ENCODE results near the gene CBX5. TPM values are rescaled to one million over a fixed set of nuclear protein-coding genes. Genes with fewer than 3 reads are reported as not detected.
A peak's percentile ranks its signal among the peaks of the same experiment; 100 is the strongest.

Gene CBX5
- total RNA-seq, 1 experiment from 2014 or later, result 85.5 TPM

GRCh38 chr12:54221402-54221984, 58.4 kb downstream of the CBX5 start:
- Histone ChIP-seq H3K27me3 (replicated peaks; ENCODE audit: control insufficient read depth, insufficient read depth, low read length) (no peaks in the 10 kb centered on the region), H3K36me3 (ENCODE audit: control insufficient read depth, insufficient read depth, low read length) (no peaks in the 10 kb centered on the region), H3K4me3 (ENCODE audit: low read depth, low read length) (no peak overlapping the region), H3K9me3 (no peaks in the 10 kb centered on the region), H3K4me1 (peaks cover 4% of the 10 kb centered on the region; the same call in 1 of the 2 replicates)
- intact Hi-C loops (cut with micrococcal nuclease; ENCODE audit: unreplicated experiment), result no loop called here
- DNase-seq, result no peak
- no peak overlapping the region for H3K4me3 Mint-ChIP-seq (ENCODE audit: unreplicated experiment)
- ChIA-PET POLR2A (no interaction called here), CTCF (no interaction called here)
- no peaks in the 10 kb centered on the region for H3K36me3 Mint-ChIP-seq (ENCODE audit: insufficient read depth, unreplicated experiment)
- no TSS peak for BruUV-seq (replicated peaks)
- no peak overlapping the region for H3K27ac Mint-ChIP-seq (ENCODE audit: unreplicated experiment)
- H3K27me3 Mint-ChIP-seq (ENCODE audit: insufficient read depth, unreplicated experiment), result no peaks in the 10 kb centered on the region
- no peaks in the 10 kb centered on the region for H3K4me1 Mint-ChIP-seq (ENCODE audit: low read depth, unreplicated experiment)
- TF ChIP-seq, protein P1, sequence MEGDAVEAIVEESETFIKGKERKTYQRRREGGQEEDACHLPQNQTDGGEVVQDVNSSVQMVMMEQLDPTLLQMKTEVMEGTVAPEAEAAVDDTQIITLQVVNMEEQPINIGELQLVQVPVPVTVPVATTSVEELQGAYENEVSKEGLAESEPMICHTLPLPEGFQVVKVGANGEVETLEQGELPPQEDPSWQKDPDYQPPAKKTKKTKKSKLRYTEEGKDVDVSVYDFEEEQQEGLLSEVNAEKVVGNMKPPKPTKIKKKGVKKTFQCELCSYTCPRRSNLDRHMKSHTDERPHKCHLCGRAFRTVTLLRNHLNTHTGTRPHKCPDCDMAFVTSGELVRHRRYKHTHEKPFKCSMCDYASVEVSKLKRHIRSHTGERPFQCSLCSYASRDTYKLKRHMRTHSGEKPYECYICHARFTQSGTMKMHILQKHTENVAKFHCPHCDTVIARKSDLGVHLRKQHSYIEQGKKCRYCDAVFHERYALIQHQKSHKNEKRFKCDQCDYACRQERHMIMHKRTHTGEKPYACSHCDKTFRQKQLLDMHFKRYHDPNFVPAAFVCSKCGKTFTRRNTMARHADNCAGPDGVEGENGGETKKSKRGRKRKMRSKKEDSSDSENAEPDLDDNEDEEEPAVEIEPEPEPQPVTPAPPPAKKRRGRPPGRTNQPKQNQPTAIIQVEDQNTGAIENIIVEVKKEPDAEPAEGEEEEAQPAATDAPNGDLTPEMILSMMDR (IDR thresholded peaks at IDR 0.05; ENCODE audit: insufficient read depth in 1 of 2, low read depth in 1 of 2, low read length in 1 of 2, severe bottlenecking in 1 of 2, unreplicated experiment in 1 of 2), result no peak
- no peaks in the 10 kb centered on the region for H3K9me3 Mint-ChIP-seq (ENCODE audit: unreplicated experiment)

DNA sequence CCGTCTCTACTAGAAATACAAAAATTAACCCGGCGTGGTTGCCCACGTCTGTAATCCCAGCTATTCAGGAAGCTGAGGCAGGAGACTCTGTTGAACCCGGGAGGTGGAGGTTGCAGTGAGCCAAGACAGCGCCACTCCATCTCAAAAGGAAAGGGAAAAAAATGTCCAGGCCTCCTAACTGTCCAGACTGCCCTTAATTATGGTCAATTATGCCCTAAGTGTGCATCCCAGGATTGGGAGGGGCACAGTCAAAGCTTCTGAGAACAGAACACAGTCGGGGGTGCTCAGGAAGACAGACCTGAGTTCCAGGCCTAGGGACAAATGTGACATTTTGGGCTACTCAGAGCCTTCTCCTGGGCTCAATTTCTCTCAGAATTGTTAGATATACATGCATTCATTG, 59.4 kb downstream of the CBX5 start:
- intact Hi-C loops (cut with micrococcal nuclease; ENCODE audit: unreplicated experiment), result loop anchor here (1.0 kb wide), 3 partner anchors 104 to 148 kb away; no protein-coding TSS in a partner anchor
- Mint-ChIP-seq H3K4me1 (ENCODE audit: low read depth, unreplicated experiment) (no peaks in the 10 kb centered on the region), H3K4me3 (ENCODE audit: unreplicated experiment) (no peak overlapping the region), H3K9me3 (ENCODE audit: unreplicated experiment) (no peaks in the 10 kb centered on the region), H3K27me3 (ENCODE audit: insufficient read depth, unreplicated experiment) (no peaks in the 10 kb centered on the region), H3K27ac (ENCODE audit: unreplicated experiment) (no peak overlapping the region), H3K36me3 (ENCODE audit: insufficient read depth, unreplicated experiment) (no peaks in the 10 kb centered on the region)
- TF ChIP-seq, protein P1 (IDR thresholded peaks at IDR 0.05; ENCODE audit: insufficient read depth in 1 of 2, low read depth in 1 of 2, low read length in 1 of 2, severe bottlenecking in 1 of 2, unreplicated experiment in 1 of 2), result no peak
- no peak for DNase-seq
- BruUV-seq (replicated peaks), result no TSS peak
- Histone ChIP-seq H3K27me3 (replicated peaks; ENCODE audit: control insufficient read depth, insufficient read depth, low read length) (no peaks in the 10 kb centered on the region), H3K4me3 (ENCODE audit: low read depth, low read length) (no peak overlapping the region), H3K36me3 (ENCODE audit: control insufficient read depth, insufficient read depth, low read length) (no peaks in the 10 kb centered on the region), H3K9me3 (no peaks in the 10 kb centered on the region), H3K4me1 (peaks cover 4% of the 10 kb centered on the region; the same call in 1 of the 2 replicates)
- ChIA-PET CTCF (interaction anchor here (1.2 to 1.7 kb wide), 2 partner anchors 104 to 138 kb away, joined by 5 to 8 read pairs; partner anchors contain the start of gene COPZ1), POLR2A (interaction anchor here (0.8 kb wide), 1 partner anchor 60 kb away, joined by 4 read pairs; the partner anchor contains the start of gene HNRNPA1)

- CTCF ChIA-PET, result interaction anchor here (0.6 to 1.7 kb wide), 7 partner anchors 14 to 979 kb away, joined by 3 to 8 read pairs (median 6); partner anchors contain the start of gene COPZ1
These were observed 59.8 kb downstream of the CBX5 start for GRCh38 chr12:54220092-54220557.

More at GRCh38 chr12:54220092-54220557, 59.8 kb downstream of the CBX5 start:
- POLR2A ChIA-PET, result interaction anchor here (0.8 kb wide), 1 partner anchor 61 kb away, joined by 4 read pairs; the partner anchor contains the start of gene HNRNPA1
- no peak overlapping the region for H3K4me3 Mint-ChIP-seq (ENCODE audit: unreplicated experiment)
- no peak overlapping the region for H3K27ac Mint-ChIP-seq (ENCODE audit: unreplicated experiment)
- DNase-seq, result peak; percentile 68 to 79
- H3K27me3 ChIP-seq (replicated peaks; ENCODE audit: control insufficient read depth, insufficient read depth, low read length), result no peaks in the 10 kb centered on the region
- H3K36me3 ChIP-seq (ENCODE audit: control insufficient read depth, insufficient read depth, low read length), result no peaks in the 10 kb centered on the region
- no peaks in the 10 kb centered on the region for H3K9me3 Mint-ChIP-seq (ENCODE audit: unreplicated experiment)
- no peaks in the 10 kb centered on the region for H3K27me3 Mint-ChIP-seq (ENCODE audit: insufficient read depth, unreplicated experiment)
- H3K9me3 ChIP-seq, result no peaks in the 10 kb centered on the region
- peaks cover 4% of the 10 kb centered on the region; the same call in 1 of the 2 replicates for H3K4me1 ChIP-seq
- no peaks in the 10 kb centered on the region for H3K4me1 Mint-ChIP-seq (ENCODE audit: low read depth, unreplicated experiment)
- no peak overlapping the region for H3K4me3 ChIP-seq (ENCODE audit: low read depth, low read length)
- intact Hi-C loops (cut with micrococcal nuclease; ENCODE audit: unreplicated experiment), result loop anchor here (1.0 kb wide), 3 partner anchors 104 to 148 kb away; no protein-coding TSS in a partner anchor
- TF ChIP-seq, protein P1 (IDR thresholded peaks at IDR 0.05; ENCODE audit: insufficient read depth in 1 of 2, low read depth in 1 of 2, low read length in 1 of 2, severe bottlenecking in 1 of 2, unreplicated experiment in 1 of 2), result peak; percentile 86
- no TSS peak for BruUV-seq (replicated peaks)
- H3K36me3 Mint-ChIP-seq (ENCODE audit: insufficient read depth, unreplicated experiment), result no peaks in the 10 kb centered on the region
